HG03280 (cell line): ENCODE measurements around the gene TMEM45B.
"Not testable (repeated sequence)": the region's sequence is repeated elsewhere in the genome, so short reads cannot be mapped to it uniquely, and the experiment has no call there.

Experiments
- ATAC-seq: cut with Tn5 transposase; IDR thresholded peaks from one replicate; pipeline ENCODE4 v1.9.1; 2021; ENCODE audit warnings: mild to moderate bottlenecking, moderate library complexity; ENCODE audit not compliant: unreplicated experiment

TMEM45B gene

GRCh38 chr11:129804012-129804411 is 11.6 kb upstream of the TMEM45B start:
- ATAC-seq: no peak

DNA sequence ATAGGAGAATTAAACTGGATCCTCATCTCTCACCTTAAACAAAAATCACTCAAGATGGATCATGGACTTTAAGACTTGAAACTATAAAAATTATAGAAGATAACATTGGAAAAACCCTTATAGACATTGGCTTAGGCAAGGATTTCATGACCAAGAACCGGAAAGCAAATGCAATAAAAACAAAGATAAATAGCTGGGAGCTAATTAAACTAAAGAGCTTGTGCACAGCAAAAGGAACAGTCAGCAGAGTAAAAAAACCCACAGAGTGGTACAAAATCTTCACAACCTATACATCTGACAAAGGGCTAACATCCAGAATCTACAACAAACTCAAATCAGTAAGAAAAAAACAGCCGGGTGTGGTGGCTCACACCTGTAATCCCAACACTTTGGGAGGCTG is 7.4 kb upstream of the TMEM45B start:
- ATAC-seq: not testable (repeated sequence)

DNA sequence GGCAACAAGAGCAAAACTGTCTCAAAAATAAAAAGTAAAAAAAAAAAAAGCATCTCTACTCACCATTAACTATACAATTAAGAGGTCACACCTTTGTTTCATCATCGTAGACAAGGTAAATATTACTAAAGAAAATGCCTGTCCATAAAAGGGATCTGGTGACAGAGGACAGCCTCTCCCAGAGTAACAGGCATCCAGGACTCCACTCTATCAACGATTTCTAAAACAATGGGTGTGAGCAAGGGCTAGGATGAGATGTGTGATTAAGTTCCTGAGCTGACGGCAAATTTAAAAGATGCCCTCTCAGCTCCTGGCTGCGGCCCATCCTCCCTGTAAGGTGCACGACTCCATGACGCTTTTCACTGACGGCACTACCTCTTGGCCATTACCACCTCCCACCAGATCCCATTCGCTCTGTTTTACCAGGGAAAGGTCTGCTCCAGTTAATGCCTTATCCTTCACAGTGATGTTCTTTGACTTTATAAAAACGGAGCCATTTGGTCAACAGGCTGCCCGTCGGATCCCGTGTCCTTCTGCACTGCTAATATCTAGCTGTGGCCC is 2.3 kb upstream of the TMEM45B start:
- ATAC-seq: no peak

DNA sequence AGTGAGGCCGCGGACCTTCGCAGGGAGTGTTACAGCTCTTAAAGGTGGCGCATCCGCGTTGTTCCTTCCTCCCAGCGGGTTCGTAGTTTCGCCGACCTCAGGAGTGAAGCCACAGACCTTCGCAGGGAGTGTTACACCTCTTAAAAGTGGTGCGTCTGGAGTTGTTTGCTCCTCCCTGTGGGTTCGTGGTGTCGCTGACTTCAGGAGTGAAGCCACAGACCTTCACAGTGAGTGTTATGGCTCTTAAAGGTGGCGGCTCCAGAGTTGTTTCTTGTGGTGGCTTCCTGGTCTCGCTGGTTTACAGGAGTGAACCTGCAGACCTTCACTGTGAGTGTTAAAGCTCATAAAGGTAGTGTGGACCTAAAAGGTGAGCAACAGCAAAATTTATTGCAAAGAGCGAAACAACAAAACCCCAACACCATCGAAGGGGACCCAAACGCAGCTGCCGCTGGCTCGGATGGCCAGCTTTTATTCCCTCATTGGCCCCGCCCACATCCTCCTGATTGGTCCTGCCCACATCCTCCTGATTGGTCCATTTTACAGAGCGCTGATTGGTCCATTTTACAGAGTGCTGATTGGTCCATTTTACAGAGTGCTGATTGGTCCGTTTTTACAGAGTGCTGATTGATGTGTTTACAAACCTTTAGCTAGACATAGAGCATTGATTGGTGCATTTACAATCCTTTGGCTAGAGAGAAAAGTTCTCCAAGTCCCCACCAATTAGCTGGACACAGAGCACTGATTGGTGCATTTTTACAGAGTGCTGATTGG is 1.2 kb upstream of the TMEM45B start:
- ATAC-seq: no peak

DNA sequence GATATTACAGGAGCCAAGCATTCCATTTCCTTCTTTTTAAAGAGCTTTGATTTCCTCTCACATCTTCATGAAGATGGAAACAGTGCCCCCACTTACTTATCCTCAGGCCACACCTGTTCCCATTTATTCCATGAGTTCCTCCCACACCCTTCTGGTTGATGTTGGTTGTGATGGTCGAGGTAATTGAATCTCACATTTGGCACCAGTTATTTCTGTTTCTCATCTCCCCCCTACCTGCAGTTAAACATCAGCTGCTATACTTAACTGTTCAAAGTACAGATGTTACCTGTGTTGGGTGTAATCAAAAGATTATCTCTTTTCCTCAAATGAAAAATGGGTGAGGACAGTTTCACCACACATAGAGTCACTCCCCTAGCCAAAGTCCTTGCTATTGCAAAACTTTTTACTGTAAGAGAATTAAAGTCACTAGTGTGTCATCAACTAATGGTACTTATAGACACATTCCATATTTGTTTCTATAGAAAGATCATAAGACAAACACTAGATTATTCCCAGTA is 1.9 kb downstream of the TMEM45B start:
- ATAC-seq: no peak

DNA sequence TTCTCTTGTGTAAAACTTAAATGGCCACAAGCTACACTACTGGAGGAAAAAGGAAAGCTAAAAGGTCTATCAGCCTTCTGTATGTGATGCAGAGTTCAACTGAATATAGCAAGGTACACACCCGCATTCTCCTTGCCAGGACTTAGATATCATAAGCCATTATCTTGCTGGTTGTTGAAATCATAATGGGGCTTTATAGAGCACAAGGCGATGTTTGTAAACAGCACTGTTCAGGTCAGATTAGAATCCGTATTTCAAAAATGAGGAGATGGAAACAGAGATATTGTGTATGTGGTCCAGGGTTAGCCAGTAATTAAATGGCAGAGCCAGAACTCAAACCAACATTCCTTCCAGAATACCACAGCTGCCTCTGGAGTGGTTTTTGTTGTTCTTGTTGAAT is 2.6 kb downstream of the TMEM45B start:
- ATAC-seq: not testable (repeated sequence)

- ATAC-seq: no peak
Observed at GRCh38 chr11:129819237-129819636, 3.6 kb downstream of the TMEM45B start.

DNA sequence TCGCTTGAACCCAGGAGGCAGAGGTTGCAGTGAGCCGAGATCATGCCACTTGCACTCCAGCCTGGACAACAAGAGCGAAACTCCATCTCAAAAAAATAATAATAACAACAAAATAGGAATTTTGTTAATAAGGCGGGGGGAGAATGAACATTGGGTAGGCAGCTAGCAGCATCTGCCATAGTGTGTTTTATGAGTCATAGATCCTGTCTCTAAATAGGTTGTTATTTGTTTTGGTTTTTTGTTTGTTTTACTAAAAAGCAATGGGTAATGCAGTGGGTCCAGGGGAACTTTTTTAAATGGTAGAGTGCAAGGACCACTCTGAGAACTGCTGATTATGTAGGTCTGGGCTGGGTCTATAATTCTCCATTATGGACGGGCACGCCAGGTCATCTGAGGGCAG is 4.6 kb downstream of the TMEM45B start:
- not testable (repeated sequence) for ATAC-seq

DNA sequence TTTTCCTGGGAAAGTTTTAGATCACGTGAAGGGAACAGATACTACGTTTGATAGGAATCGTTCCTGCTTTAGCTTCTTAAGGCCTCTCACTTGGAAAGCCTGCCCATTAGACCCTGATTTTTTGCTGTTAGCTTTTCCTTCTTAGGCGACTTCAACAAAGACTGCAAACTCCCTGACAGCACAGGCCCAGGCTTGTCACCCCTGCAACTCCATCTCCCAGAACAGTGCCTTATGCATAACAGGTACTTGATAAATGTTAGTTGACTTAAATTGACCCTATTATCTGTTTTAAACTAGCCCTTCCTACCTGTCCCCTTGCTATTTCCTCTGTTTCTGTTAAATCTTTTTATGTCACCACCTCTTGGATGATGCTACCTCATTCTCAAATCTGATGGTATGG is 7.6 kb downstream of the TMEM45B start:
- not testable (repeated sequence) for ATAC-seq

DNA sequence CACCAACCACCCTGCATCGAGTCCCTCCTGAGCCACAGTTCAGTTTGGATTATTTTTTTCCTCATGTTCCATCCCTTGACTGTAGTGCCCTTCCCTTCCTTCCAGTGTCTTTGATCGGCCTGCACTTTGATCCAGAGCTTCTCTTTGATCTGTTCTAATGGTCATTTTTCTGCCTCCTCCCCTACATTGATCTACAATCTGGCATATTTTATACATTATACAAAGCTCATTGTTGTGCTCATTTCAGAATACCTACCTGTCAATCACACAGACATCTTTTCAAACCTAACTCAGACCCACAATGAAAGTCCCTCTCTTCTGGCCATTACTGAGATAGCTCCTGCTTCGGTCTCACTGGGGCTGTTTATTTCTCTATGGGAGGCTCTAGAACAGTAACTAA is 8.2 kb downstream of the TMEM45B start:
- not testable (repeated sequence) for ATAC-seq

- ATAC-seq: no peak
Observed at GRCh38 chr11:129825380-129825779, 9.7 kb downstream of the TMEM45B start.

DNA sequence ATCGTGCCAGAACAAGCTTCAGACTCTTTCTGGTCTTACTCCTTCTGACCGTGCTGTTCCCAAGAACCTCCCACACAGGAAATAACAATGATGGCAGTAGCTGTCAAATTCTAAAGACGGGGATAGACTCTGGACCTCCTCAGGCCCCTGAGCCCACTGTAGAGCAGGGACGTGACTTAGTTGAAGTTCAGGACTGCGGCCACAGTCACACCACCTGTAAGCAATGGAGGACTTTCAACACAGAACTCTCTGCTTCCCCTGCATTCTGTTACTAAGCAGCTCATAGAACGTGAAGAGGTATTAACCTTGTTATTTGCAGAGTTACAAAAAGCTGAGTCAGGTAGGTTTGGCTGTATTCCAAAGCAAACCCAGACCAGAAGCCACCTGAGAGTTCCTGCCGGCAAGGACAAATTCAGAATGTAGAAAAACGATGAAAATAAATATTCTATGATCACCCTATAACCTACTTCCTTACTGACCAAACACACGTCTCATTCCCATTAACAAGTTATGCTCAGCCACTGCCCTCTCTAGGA is 12.7 kb downstream of the TMEM45B start:
- no peak for ATAC-seq

GRCh38 chr11:129829497-129829896 is 13.8 kb downstream of the TMEM45B start:
- ATAC-seq: not testable (repeated sequence)

DNA sequence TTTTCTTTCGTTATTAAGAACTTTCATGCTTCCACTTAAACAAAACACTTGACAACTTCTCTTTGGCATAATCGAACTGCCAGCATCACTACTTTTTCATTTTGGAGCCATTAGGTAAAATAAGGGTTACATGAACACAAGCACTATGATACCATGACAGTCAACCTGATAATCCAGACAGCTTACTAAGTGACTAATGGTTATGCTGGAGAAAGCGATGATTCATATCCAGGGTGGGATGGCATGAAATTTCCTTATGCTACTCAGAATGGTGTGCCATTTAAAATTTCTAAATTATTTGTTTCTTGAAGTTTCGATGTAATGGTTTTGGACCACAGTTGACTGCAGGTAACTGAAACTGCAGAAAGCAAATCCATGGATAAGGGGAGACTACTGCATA is 15.6 kb downstream of the TMEM45B start:
- not testable (repeated sequence) for ATAC-seq

DNA sequence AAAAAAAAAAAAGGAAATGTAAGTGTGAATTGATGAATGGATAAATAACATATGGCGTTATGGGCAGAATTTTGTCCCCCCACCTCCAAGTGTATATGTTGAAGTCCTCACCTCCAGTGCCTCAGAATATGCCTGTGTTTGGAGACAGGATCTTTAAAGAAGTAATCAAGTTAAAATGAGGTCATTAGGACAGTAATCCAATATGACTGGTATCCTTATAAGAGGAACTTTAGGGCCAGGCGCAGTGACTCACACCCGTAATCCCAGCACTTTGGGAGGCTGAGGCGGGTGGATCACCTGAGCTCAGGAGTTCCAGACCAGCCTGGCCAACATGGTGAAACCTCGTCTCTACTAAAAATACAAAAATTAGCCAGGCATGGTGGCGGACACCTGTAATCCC is 17.6 kb downstream of the TMEM45B start:
- not testable (repeated sequence) for ATAC-seq

DNA sequence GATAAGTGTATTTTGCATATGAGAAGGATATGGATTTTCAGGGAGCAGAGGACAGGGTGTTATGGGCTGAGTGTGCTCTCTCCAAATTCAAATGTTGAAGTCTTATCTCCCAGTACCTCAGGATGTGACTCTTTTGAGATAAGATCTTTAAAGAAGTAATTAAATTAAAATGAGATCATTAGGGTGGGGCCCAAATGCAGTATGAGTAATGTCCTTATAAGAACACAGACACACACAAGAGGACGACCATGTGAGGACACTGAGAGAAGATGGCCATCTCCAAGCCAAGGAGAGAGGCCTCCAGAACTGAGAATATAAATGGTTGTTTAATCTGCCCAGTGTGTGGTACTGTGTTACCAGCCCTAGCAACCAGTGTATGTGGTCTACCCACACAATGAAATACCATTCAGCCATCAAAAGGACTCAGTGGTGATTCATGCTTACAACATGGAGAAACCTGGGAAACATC is 20.8 kb downstream of the TMEM45B start:
- ATAC-seq: not testable (repeated sequence)

GRCh38 chr11:129836979-129837378 is 21.3 kb downstream of the TMEM45B start:
- no peak for ATAC-seq

GRCh38 chr11:129840236-129840635 is 24.6 kb downstream of the TMEM45B start:
- ATAC-seq: no peak

- no peak for ATAC-seq
Observed at GRCh38 chr11:129842138-129842537, 26.5 kb downstream of the TMEM45B start.

DNA sequence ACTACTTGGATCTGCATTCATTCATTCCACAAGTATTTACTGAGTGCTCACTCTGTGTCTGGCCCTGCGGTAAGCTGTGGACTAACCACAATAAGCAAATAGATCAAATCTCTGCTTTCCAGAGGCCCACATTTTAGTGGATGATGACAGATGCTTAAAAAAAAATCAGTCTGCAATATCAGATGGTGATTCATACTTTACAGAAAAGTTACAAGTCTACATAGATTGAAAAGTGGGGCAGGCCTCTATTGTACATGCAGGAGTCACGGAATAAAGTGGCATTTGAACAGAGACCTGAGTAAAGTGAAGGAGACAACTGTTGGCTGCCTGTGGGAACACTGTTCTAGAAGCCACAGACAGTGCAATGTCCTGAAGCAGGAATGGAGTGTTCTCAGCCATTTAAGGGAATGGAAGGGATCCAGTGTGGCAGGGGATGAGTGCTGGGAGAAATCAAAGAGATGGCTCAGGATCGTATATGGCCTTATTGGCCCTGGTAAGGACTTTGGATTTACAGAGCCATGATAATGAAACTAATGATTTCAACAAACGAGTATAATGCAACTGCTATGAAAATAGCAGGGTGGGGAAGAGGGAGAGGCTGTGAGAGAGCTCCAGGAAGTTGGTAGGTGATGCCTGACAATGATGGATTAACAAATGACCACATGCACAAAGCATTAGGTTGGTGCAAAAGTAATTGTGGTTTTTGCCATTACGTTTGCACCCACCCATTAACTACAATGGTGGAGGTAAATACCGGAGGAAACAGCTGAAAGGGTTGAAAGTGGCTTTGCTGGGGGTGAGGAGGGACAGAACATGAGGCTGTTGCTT is 31.1 kb downstream of the TMEM45B start:
- ATAC-seq: no peak

DNA sequence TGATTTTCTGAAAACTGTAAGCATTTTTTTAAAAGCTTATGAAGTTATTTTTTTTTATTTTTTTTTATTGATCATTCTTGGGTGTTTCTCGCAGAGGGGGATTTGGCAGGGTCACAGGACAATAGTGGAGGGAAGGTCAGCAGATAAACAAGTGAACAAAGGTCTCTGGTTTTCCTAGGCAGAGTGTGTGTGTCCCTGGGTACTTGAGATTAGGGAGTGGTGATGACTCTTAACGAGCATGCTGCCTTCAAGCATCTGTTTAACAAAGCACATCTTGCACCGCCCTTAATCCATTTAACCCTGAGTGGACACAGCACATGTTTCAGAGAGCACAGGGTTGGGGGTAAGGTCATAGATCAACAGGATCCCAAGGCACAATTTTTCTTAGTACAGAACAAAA is 31.7 kb downstream of the TMEM45B start:
- not testable (repeated sequence) for ATAC-seq
